Small intestine (tissue), 7 donors: ENCODE data around the gene ADAMTS10. TPM values are rescaled to one million over a fixed set of nuclear protein-coding genes. Genes with fewer than 3 reads are reported as not detected.
"Not testable (repeated sequence)": the region's sequence is repeated elsewhere in the genome, so short reads cannot be mapped to it uniquely, and the experiment has no call there.

Experiments
- DNase-seq, 2 donors: peaks; one replicate each; pipeline versions ENCODE4 v3.0.0 to v3.0.0-alpha.2; 2013
- FAIRE-seq: peaks from 2 replicates; lab custom pipeline; 2012; peaks lifted over from hg19 to GRCh38; lab: Jason Lieb, UNC
- H3K27ac ChIP-seq, 3 donors: one replicate each; pipeline ENCODE4 v1.5.1; 2013; ENCODE audit warnings: low read length in 2 of 3, mild to moderate bottlenecking in 2 of 3, control low read depth in 1 of 3, inconsistent platforms in 1 of 3, low read depth in 1 of 3, moderate library complexity in 1 of 3
- H3K27me3 ChIP-seq, 3 donors: one replicate each; pipeline ENCODE4 v1.6.1; 2013; ENCODE audit warnings: low read length in 3 of 3, inconsistent platforms in 1 of 3; ENCODE audit not compliant: control insufficient read depth in 3 of 3, insufficient read depth in 3 of 3
- H3K36me3 ChIP-seq, 3 donors: one replicate each; pipeline ENCODE4 v1.6.1; 2013; ENCODE audit warnings: low read length in 3 of 3, inconsistent platforms in 1 of 3, low read depth in 1 of 3, mild to moderate bottlenecking in 1 of 3, moderate library complexity in 1 of 3; ENCODE audit not compliant: control insufficient read depth in 3 of 3, insufficient read depth in 2 of 3
- H3K4me1 ChIP-seq, 3 donors: one replicate each; pipeline ENCODE4 v1.6.1; 2013; ENCODE audit warnings: low read length in 2 of 3, inconsistent platforms in 1 of 3, low read depth in 1 of 3, mild to moderate bottlenecking in 1 of 3, moderate library complexity in 1 of 3; ENCODE audit not compliant: control insufficient read depth in 3 of 3, insufficient read depth in 2 of 3
- H3K4me3 ChIP-seq, 3 donors: one replicate each; pipeline ENCODE4 v1.5.1; 2013; ENCODE audit warnings: low read length in 3 of 3, control low read depth in 1 of 3, inconsistent platforms in 1 of 3, low read depth in 1 of 3, mild to moderate bottlenecking in 1 of 3, moderate library complexity in 1 of 3
- H3K9me3 ChIP-seq, 2 donors: one replicate each; pipeline ENCODE4 v1.6.1; 2013; ENCODE audit warnings: low read depth in 1 of 2, low read length in 1 of 2; ENCODE audit not compliant: control insufficient read depth in 2 of 2, insufficient read depth in 1 of 2
- WGBS, 3 donors: extraction: QIAGEN DNeasy Blood & Tissue Kit; methylation state at CpG; one replicate each; pipeline ENCODE4 v1.1.7; 2013; 5-methylcytosine and 5-hydroxymethylcytosine counted together
- polyA plus RNA-seq, 4 donors: library from polyadenylated mRNA; stranded (reverse) in 3 of 4; unstranded in 1 of 4; fragments of 200-250 nt in 3 of 4; fragments of 120-200 nt in 1 of 4; gene quantifications; one replicate each; pipeline versions ENCODE4 v1.2.1 to v1.2.3, GENCODE V29; 2013
- donor health status: healthy with polysubstance abuse.
- donor health status: control.
- donor health status: control.
- donor health status: Bipolar disorder and iron deficiency.
- donor health status: healthy.

Gene ADAMTS10
- polyA plus RNA-seq, 4 donors: 1.9 to 11.1 (median 8.5) TPM; not detected in 1

DNA sequence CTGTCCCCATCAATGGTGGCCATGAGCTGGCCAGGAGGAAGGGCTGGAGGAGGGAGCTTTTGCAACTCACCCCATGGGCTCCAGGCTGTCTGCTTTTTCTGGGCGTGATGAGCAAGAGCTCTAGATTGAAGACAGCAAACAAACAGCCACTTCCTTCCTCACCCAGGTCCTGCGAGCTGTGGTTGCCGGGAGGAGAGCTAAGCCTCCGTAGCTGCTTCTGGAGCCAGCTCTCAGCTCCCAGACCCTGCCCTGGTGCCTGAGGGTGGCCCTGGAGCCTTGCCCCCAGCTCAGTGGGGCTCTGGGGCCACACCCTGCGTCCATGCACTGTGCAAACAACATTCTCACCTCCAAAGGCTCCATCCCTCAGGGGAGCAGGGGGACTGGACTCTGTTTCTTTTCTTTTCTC, 39.5 kb downstream of the ADAMTS10 start:
- H3K4me1 ChIP-seq: no peaks in the 10 kb centered on the region
- DNase-seq (peak; percentile 21 to 53), FAIRE-seq (no peak)
- H3K27ac ChIP-seq: peak overlapping the region in 2 of 3 donors; percentile 34 to 68
- peak overlapping the region in 1 of 3 donors; percentile 3 for H3K4me3 ChIP-seq
- no peaks in the 10 kb centered on the region for H3K36me3 ChIP-seq
- no peaks in the 10 kb centered on the region for H3K9me3 ChIP-seq
- WGBS, 3 donors: 18 to 49% (median 49%) methylated on average over 5 of the region's 5 CpGs
- no peaks in the 10 kb centered on the region for H3K27me3 ChIP-seq

DNA sequence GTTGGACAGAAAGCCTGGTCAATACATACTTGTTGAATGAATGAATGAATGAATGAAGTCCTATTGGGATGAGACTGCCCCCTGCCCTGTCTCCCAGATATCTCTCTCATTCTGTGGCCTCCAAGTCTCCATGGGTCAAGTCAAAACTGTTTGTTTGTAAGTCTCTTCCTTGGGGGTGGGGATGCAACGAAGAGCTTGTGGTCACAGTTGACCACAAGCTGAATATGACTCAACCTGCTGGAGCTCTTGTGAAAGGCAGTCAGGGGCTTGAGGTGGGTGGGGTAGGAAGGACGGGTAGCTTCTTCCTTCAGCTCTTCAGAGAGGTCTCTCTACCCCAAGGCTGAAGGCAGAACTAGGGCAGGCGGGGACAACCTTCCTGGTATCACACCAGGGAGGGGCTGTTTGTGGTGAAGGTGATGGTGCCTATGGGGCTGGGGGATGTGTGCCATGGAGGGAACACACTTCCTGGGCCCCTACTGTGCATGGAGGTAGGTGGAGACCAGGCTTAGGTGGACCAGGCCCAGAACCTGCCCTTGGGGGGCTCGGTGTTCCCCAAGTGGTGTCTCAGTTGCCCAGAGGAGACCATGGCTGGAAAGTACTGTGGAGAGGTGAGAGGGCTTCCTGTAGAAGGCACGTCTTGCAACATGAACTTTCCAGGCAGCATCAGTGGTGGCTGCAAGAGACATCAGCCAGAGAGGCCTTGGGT, 41.3 kb downstream of the ADAMTS10 start:
- H3K36me3 ChIP-seq: no peaks in the 10 kb centered on the region
- FAIRE-seq: no peak
- DNase-seq: peak; percentile 19 to 74
- H3K27ac ChIP-seq: peak overlapping the region in 2 of 3 donors; percentile 52 to 70
- H3K9me3 ChIP-seq: no peaks in the 10 kb centered on the region
- 48 to 71% (median 55%) methylated on average over 5 of the region's 5 CpGs for WGBS, 3 donors
- H3K4me3 ChIP-seq: peak overlapping the region in 1 of 3 donors; percentile 9
- H3K4me1 ChIP-seq: no peaks in the 10 kb centered on the region
- no peaks in the 10 kb centered on the region for H3K27me3 ChIP-seq

DNA sequence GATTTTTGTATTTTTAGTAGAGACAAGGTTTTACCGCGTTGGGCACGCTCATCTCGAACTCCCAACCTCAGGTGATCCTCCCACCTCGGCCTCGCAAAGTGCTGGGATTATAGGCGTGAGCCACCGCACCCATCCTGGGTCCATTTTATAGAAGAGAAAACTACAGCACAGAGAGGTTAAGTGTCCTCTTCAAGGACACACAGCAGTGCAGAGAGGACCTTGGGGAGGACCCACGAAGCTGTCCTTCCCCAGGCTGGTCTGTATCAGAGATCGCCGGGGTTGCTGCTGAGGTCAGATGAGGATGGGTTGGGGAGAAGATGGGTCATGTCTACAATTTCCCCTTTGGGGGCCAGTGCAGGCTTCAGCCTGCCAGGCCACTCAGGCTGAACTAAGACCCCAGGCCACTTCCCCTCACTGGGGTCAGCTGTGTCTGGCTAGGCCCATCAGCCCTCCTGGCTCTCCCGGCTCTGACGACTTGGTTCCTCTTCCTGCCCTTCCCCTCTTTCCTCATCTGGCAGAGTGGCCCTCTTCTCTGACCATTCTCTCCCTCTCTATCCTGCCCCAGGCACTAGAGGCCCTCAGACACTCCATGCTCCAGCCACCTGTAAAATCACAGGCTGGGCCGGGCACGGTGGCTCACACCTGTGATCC, 42.9 kb downstream of the ADAMTS10 start:
- DNase-seq: no peak
- Histone ChIP-seq H3K36me3 (no peaks in the 10 kb centered on the region), H3K27me3 (no peaks in the 10 kb centered on the region), H3K4me1 (no peaks in the 10 kb centered on the region), H3K27ac (peak overlapping the region in 1 of 3 donors; percentile 30), H3K4me3 (no peak overlapping the region), H3K9me3 (no peaks in the 10 kb centered on the region)
- FAIRE-seq: no peak
- 88 to 97% (median 88%) methylated on average over 14 to 15 of the region's 15 CpGs for WGBS, 3 donors

DNA sequence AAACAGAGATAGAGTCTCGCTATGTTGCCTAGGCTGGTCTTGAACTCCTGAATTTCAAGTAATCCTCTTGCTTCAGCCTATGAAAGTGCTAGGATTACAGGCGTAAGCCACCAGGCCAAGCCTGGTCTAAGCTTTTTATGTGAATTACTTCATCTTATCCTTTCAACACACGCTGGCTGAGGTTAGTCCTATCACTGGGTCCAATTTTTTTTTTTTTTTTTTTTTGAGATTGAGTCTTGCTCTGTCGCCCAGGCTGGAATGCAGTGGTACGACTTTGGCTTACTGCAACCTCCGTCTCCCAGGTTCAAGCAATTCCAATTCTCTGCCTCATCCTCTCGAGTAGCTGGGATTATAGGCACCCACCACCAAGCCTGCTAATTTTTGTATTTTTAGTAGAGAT, 43.7 kb downstream of the ADAMTS10 start:
- Histone ChIP-seq H3K27ac (no peak overlapping the region), H3K36me3 (no peaks in the 10 kb centered on the region), H3K4me3 (no peak overlapping the region), H3K27me3 (no peaks in the 10 kb centered on the region), H3K4me1 (no peaks in the 10 kb centered on the region), H3K9me3 (no peaks in the 10 kb centered on the region)
- FAIRE-seq: no peak
- 91 to 92% (median 91%) methylated on average over 7 of the region's 7 CpGs for WGBS, 3 donors
- no peak for DNase-seq

DNA sequence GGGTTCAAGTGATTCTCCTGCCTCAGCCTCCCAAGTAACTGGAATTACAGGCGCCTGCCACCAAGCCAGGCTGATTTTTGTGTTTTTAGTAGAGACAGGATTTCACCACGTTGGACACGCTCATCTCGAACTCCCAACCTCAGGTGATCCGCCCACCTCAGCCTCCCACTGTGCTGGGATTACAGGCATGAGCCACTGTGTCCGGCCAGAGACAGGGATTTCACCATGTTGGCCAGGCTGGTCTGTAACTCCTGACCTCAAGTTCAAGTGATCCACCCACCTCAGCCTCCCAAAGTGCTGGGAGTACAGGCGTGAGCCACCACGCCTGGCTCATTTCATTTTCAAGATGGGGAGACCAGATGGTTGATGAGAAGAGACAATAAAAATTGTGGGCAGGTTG, 45.6 kb downstream of the ADAMTS10 start:
- H3K36me3 ChIP-seq, DNase-seq, H3K27me3 ChIP-seq, H3K9me3 ChIP-seq, H3K27ac ChIP-seq, FAIRE-seq, H3K4me1 ChIP-seq, H3K4me3 ChIP-seq: not testable (repeated sequence)
- 85 to 91% (median 87%) methylated on average over 8 of the region's 8 CpGs for WGBS, 3 donors

DNA sequence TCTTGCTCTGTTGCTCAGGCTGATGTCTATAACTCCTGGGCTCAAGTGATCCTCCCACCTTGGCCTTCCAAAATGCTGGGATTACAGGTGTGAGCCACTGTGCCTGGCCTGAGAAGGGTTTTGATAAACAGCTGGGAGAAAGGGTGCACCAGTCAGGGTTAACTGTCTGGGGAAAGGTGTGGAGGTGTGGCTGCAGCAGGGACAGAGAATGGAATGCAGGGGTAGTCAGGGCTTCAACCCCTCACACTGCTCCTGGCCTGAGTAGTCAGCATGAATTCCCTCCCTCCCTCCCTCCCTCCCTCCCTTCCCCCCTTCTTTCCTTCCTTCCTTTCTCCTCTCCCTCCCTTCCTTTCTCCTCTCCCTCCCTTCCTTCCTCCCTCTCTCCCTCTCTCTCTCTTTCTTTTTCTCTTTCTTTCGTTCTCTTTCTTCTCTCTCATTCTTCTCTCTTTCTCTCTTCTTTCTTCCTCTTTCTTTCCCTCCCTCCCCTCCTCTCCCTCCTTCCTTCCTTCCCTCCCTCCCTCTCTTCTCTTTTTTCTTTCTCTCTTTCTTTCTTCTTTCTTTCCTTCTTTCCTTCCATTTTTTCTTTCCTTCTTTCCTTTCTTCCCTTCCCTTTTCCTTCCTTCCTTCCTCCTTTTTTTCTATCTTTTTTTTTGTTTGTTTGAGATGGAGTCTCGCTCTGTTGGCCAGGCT, 49.3 kb downstream of the ADAMTS10 start:
- 73 to 88% (median 79%) methylated on average over 2 of the region's 2 CpGs for WGBS, 3 donors
- no peak overlapping the region for H3K4me3 ChIP-seq
- no peak overlapping the region for H3K27ac ChIP-seq
- no peaks in the 10 kb centered on the region for H3K4me1 ChIP-seq
- no peaks in the 10 kb centered on the region for H3K36me3 ChIP-seq
- H3K27me3 ChIP-seq: no peaks in the 10 kb centered on the region
- FAIRE-seq (no peak), DNase-seq (no peak)
- H3K9me3 ChIP-seq: no peaks in the 10 kb centered on the region

DNA sequence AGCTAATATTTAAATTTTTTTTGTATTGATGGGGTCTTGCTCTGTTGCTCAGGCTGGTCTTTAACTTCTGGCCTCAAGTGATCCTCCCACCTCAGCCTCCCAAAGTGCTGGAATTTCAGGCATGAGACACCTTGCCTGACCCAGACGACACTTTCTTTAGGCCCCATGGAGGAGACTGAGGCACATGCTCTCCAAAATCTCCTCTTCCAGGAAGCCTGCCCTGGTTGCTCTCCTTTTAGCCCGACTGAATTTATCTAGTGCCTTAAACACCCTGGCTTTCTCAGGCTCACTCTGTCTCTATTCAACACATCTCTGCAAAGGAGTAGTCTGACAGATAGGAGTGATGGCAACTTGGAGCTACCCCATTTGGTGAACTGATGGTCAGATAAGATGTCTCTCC, 52.2 kb downstream of the ADAMTS10 start:
- Histone ChIP-seq H3K4me1 (no peaks in the 10 kb centered on the region), H3K27ac (no peak overlapping the region), H3K36me3 (no peaks in the 10 kb centered on the region), H3K9me3 (no peaks in the 10 kb centered on the region), H3K4me3 (no peak overlapping the region), H3K27me3 (no peaks in the 10 kb centered on the region)
- WGBS, 3 donors: 74 to 80% (median 77%) methylated on average over 2 of the region's 2 CpGs
- DNase-seq (no peak), FAIRE-seq (no peak)

DNA sequence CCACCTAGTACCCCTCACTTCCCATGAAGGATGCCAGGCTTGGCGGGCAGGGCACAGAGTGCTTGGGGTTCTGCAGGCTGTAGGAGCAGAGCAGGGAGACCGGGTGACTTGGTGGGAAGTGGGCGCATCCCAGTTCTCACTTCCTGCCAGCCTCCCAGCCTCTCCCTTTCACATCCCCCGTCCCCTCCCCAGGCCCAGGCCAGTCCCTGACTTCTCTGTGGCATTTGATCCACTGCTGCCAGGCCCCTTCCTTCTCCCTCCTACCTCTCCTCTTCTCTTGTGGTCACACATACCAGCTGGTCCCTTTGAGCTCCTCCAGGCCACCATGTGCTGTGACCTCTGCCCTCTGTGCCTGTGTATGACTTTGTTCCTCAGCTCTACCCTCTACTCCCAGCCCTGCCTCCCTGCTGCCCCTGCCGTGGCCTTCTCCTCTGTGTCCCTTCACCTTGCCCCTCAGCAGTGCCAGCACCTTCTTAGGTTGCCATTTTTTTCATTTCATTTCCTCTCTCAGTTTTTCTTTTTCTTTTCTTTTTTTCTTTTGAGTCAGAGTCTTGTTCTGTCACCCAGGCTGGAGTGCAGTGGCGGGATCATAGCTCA, 52.8 kb downstream of the ADAMTS10 start:
- FAIRE-seq (no peak), DNase-seq (no peak)
- peaks cover 0 to under 1% (median 0%) of the 10 kb centered on the region in 3 donors for H3K36me3 ChIP-seq

More for the DNA sequence above, 52.8 kb downstream of the ADAMTS10 start:
- WGBS, 3 donors: 72 to 81% (median 80%) methylated on average over 6 of the region's 6 CpGs
- Histone ChIP-seq H3K4me1 (no peaks in the 10 kb centered on the region), H3K27me3 (no peaks in the 10 kb centered on the region), H3K27ac (no peak overlapping the region), H3K4me3 (no peak overlapping the region), H3K9me3 (no peaks in the 10 kb centered on the region)
